ENCODE data around the gene ABL1. TPM values are rescaled to one million over a fixed set of nuclear protein-coding genes. Genes with fewer than 3 reads are reported as not detected.

Gene ABL1
- total and polyA plus RNA-seq, 10 donors: 9.7 to 76.7 (median 42.2) TPM

GRCh38 chr9:130810609-130811136 is 24.4 kb upstream of the ABL1 start:
- Histone ChIP-seq H3K36me3 (no peaks in the 10 kb centered on the region), H3K27ac (no peak overlapping the region), H3K4me1 (peaks cover 5 to 23% (median 9%) of the 10 kb centered on the region in 6 donors), H3K4me3 (no peak overlapping the region), H3K9me3 (no peaks in the 10 kb centered on the region), H3K27me3 (replicated peaks in 1 of 7) (no peaks in the 10 kb centered on the region)
- TF ChIP-seq POLR2AphosphoS5 (IDR thresholded peaks at IDR 0.05) (no peak), POLR2A (IDR thresholded peaks at IDR 0.05) (no peak)
- TF ChIP-seq, protein P1, sequence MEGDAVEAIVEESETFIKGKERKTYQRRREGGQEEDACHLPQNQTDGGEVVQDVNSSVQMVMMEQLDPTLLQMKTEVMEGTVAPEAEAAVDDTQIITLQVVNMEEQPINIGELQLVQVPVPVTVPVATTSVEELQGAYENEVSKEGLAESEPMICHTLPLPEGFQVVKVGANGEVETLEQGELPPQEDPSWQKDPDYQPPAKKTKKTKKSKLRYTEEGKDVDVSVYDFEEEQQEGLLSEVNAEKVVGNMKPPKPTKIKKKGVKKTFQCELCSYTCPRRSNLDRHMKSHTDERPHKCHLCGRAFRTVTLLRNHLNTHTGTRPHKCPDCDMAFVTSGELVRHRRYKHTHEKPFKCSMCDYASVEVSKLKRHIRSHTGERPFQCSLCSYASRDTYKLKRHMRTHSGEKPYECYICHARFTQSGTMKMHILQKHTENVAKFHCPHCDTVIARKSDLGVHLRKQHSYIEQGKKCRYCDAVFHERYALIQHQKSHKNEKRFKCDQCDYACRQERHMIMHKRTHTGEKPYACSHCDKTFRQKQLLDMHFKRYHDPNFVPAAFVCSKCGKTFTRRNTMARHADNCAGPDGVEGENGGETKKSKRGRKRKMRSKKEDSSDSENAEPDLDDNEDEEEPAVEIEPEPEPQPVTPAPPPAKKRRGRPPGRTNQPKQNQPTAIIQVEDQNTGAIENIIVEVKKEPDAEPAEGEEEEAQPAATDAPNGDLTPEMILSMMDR (IDR thresholded peaks at IDR 0.05 in 8 of 11, conservative IDR thresholded peaks at IDR 0.05 in 3 of 11): no peak
- intact Hi-C loops (cut with DNase I; ENCODE audit: low total_unique reads): no loop called here
- no peak for DNase-seq

- intact Hi-C loops (cut with DNase I; ENCODE audit: low total_unique reads): no loop called here
- Histone ChIP-seq H3K9me3 (peaks cover 0 to 18% (median 7%) of the 10 kb centered on the region in 8 donors), H3K4me3 (no peak overlapping the region), H3K27ac (no peak overlapping the region), H3K4me1 (peaks cover 0 to 8% (median 1%) of the 10 kb centered on the region in 6 donors), H3K36me3 (no peaks in the 10 kb centered on the region), H3K27me3 (replicated peaks in 1 of 7) (no peaks in the 10 kb centered on the region)
- no peak for DNase-seq
- no peak for TF ChIP-seq POLR2A (IDR thresholded peaks at IDR 0.05)
- WGBS, 5 donors: 80 to 89% (median 88%) methylated on average over 9 of the region's 9 CpGs
These were observed 19.7 kb upstream of the ABL1 start for GRCh38 chr9:130815242-130815808.

GRCh38 chr9:130817914-130818313 is 17.1 kb upstream of the ABL1 start:
- Histone ChIP-seq H3K9me3 (peaks cover 0 to 18% (median 7%) of the 10 kb centered on the region in 8 donors), H3K4me3 (no peak overlapping the region), H3K27me3 (replicated peaks in 1 of 7) (no peaks in the 10 kb centered on the region), H3K4me1 (peaks cover 0 to 8% (median 1%) of the 10 kb centered on the region in 6 donors), H3K27ac (no peak overlapping the region), H3K36me3 (no peaks in the 10 kb centered on the region)
- no peak for DNase-seq
- no peak for TF ChIP-seq POLR2AphosphoS5 (IDR thresholded peaks at IDR 0.05)
- intact Hi-C loops (cut with DNase I; ENCODE audit: low total_unique reads): no loop called here
- 95 to 97% (median 97%) methylated on average over 6 of the region's 6 CpGs for WGBS, 5 donors

DNA sequence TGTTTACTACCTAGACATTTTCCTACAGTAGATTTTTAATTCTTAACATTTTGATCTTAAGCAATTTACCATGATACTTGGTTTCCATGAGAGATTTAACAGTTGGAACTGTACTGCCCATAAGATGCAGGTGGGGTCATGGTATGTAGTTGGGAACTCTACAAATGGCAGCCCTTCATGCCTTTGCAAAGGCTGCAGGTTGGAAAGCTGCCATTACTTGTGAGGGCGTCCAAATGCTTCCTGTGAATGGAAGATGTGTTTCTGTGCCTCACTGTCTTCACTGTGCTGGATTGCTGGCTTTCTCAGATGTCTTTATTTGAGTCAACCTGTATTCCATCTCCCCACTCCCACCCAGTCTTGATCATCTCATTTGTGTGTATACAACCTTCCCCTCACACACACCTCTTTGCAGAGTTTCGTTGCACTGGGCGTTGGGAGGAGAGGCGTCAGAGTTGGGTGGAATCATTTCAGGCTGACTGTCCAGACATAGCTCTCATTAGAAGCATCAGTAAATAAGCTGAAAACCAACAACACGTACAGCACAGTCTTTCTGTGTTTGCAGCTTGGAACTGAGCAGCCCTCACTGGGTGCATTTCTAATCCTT is 14.8 kb upstream of the ABL1 start:
- Histone ChIP-seq H3K4me3 (no peak overlapping the region), H3K27ac (no peak overlapping the region), H3K27me3 (replicated peaks in 1 of 7) (no peaks in the 10 kb centered on the region), H3K36me3 (no peaks in the 10 kb centered on the region), H3K4me1 (peaks cover 0 to 23% (median 18%) of the 10 kb centered on the region in 6 donors), H3K9me3 (peaks cover 0 to 18% (median 7%) of the 10 kb centered on the region in 8 donors)
- no peak for DNase-seq
- TF ChIP-seq, protein P1 (IDR thresholded peaks at IDR 0.05 in 8 of 11, conservative IDR thresholded peaks at IDR 0.05 in 3 of 11): no peak
- TF ChIP-seq POLR2A (IDR thresholded peaks at IDR 0.05) (no peak), POLR2AphosphoS5 (IDR thresholded peaks at IDR 0.05) (no peak)
- 74 to 92% (median 87%) methylated on average over 5 of the region's 5 CpGs for WGBS, 5 donors
- intact Hi-C loops (cut with DNase I; ENCODE audit: low total_unique reads): no loop called here

GRCh38 chr9:130823435-130823834 is 11.6 kb upstream of the ABL1 start:
- H3K36me3 ChIP-seq: no peaks in the 10 kb centered on the region
- DNase-seq: no peak
- no peaks in the 10 kb centered on the region for H3K27me3 ChIP-seq (replicated peaks in 1 of 7)
- H3K4me3 ChIP-seq: no peak overlapping the region
- WGBS, 5 donors: 86 to 95% (median 94%) methylated on average over 6 of the region's 6 CpGs
- peak overlapping the region in 1 of 8 donors; percentile 65 for H3K27ac ChIP-seq
- intact Hi-C loops (cut with DNase I; ENCODE audit: low total_unique reads): no loop called here
- H3K4me1 ChIP-seq: peaks cover 0 to 28% (median 21%) of the 10 kb centered on the region in 6 donors
- TF ChIP-seq, protein P1 (IDR thresholded peaks at IDR 0.05 in 8 of 11, conservative IDR thresholded peaks at IDR 0.05 in 3 of 11): no peak
- no peak for TF ChIP-seq POLR2A (IDR thresholded peaks at IDR 0.05)
- no peak for TF ChIP-seq POLR2AphosphoS5 (IDR thresholded peaks at IDR 0.05)
- H3K9me3 ChIP-seq: peaks cover 0 to 2% (median under 1%) of the 10 kb centered on the region in 8 donors
